NCI-H1694 (cell line): ENCODE measurements around the gene ADO.

Source experiments
- DNase-seq: peaks from one replicate; lab custom pipeline; 2025; lab: John Stamatoyannopoulos, UW

The ADO gene

GRCh38 chr10:62794306-62794705 is 10.2 kb upstream of the ADO start:
- no peak for DNase-seq

GRCh38 chr10:62795100-62795499 is 9.4 kb upstream of the ADO start:
- no peak for DNase-seq

- no peak for DNase-seq
Observed at GRCh38 chr10:62795762-62796161, 8.8 kb upstream of the ADO start.

GRCh38 chr10:62796896-62797295 is 7.6 kb upstream of the ADO start:
- DNase-seq = no peak

DNA sequence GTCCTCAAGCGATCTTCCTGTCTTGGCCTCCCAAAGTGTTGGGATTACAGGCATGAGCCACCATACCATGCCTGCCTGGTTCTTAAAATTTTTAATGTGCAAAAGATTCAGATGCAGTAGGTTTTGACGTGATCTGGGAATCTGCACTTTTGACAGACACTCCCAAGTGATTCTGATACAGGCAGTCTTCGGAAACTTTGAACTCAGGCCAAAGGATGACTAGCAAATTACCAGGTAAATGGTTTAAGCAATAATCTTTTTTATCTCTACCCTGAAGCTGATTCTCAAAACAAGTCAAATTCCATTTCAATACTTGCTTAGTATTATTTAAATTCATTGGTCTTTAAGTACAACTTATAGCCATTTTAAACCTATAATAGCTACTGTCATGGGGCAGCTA is 2.6 kb upstream of the ADO start:
- no peak for DNase-seq

DNA sequence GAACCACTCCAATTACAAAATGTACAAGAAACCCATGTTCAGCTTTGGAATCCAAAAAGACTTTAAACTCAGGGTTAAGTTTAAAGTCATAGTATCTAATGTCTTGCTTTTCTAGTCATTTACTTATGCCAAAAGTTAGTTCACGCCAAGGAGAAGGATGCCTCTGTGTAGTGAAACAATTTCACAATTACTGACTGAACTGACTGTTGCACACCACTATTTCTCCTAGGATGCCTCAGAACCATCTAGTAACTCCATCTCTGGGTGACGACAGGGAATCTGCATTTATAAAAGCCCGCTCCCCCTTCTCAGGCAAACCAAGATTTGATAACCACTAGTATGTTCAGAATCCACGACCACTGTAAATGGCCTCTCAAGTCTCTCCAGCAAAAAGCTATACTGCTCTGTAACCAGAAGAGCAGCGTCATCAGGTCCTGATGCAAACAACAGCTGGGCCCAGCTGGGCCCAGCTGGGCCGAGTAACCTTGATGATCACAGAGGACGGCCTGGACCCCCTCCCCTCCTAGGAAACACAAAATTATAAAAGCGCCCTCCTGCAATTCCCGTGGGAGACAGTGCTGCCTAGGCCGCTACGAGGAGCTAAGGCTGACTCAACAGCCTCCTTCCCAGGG is 680 bp upstream of the ADO start:
- no peak for DNase-seq

DNA sequence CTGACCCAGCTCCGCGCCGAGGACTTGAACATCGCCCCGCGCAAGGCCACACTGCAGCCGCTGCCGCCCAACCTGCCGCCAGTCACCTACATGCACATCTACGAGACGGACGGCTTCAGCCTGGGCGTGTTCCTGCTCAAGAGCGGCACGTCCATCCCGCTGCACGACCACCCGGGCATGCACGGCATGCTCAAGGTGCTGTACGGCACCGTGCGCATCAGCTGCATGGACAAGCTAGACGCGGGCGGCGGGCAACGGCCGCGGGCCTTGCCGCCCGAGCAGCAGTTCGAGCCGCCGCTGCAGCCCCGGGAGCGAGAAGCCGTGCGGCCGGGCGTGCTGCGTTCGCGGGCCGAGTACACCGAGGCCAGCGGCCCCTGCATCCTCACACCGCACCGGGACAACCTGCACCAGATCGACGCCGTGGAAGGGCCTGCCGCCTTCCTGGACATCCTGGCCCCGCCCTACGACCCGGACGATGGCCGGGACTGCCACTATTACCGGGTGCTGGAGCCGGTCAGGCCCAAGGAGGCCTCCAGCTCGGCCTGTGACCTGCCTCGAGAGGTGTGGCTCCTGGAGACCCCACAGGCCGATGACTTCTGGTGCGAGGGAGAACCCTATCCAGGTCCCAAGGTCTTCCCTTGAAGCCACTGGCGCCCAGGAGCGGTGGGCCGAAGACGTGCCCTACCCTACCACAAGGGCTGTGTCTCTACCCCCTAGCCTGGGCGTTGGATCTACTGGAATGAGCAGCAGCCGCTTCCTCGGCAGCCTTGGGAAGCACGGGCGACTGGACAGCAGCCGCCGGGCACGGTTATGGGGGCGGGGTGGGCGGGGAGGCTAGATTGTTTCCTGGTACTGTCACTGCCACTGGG is 945 bp downstream of the ADO start:
- DNase-seq = no peak

- no peak for DNase-seq
Observed at GRCh38 chr10:62806251-62806650, 1.7 kb downstream of the ADO start.

DNA sequence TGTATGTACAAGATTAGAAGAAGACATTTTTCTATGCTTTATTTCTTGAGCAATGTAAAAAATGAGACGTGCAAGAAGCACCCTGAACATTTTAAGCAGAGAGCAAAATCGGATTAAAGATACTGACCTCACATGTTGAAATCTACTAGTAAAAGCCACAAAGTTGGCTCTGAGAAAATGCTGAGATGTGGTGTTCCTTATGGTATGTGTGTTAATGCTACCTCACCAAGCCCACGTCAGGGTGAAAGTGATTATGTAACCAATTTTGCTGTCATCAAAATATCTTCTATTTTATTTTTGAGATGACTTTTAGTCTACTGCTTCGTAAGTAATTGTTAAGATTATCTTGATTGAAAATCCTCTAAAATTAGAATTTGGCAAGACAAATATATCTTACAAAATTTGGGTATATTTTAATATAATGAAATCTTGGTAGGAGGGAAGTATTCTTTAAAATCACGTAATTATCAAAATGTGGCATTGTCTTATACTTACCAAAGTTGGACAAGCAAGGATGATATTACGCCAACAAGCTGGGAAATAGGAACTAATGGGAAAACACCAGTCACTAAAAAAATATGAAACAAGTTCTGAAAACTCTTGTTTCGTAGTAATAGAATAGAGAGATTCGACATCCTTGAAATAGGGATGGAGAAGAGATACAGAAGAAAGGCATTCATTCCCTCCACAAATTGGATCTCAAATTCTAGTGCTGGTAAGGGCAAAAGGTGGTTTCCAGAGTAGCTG is 5.8 kb downstream of the ADO start:
- DNase-seq = no peak

DNA sequence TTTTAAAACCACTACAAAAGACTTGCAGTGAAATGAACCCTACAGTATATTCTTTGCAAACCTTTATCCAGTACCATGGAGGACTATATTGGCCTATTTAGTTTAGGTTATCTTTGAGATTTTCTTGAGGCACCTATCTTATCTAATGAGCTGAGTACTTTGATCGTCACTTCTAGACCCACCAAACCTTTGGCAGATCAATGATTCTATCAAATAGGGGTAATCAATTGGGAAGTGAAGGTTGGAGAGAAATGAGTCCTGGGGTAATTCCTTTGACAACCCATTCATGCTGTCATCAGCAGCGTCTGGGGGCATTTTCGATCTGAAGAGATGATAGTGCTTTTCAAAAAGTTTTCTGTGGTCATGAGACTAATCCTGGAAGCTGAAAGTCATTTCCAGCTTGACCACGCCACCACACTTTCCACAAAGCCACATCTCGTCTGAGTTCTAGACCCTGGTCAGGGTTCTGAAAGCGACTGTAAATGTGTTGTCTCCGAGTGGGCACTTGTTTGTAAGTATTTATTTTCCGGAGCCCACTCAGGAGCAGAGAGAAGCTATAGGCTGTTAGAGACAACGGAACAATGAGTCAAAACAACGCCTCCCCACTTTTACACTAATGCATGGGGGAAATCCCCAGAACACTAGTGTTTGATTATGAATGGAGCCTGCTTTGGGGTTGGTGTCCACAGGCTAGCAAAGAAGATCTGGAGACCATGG is 6.8 kb downstream of the ADO start:
- DNase-seq = no peak

DNA sequence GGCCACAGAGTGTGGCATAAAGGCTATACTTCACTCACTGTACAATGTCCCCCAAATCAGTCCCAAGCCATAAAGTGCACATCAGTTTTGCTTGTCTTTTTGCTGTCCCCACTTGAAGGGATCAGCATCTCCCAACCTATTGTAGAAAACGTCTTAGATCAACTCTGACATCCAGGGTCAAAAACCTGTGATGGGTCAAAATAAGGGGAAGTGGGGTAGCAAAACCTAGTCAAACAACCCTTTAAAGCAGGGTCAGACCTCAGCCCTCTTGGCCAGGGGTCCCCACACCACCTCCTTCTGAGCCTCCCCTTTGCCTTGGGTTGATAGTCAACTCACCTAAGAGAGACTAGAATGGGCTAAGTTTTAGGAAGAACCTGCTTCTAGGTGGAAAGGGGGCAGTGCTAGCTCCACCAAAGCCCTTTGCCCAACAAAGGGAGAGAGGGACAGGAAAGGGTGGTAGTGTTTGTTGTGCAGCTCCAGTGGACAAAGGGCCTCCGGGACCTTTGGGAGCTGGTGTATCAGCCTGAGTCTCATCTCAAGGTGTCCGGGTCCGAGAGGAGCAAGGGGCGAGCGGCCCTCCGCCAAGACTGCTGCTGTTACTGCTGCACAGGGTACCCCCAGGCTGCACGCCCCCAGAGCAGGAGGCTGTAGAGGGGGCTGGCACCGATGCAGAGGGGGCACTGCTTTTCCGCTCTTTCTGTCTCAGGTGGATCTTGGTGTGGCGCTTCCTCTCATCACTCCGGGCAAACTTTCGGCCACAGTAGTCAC is 8.3 kb downstream of the ADO start:
- no peak for DNase-seq

DNA sequence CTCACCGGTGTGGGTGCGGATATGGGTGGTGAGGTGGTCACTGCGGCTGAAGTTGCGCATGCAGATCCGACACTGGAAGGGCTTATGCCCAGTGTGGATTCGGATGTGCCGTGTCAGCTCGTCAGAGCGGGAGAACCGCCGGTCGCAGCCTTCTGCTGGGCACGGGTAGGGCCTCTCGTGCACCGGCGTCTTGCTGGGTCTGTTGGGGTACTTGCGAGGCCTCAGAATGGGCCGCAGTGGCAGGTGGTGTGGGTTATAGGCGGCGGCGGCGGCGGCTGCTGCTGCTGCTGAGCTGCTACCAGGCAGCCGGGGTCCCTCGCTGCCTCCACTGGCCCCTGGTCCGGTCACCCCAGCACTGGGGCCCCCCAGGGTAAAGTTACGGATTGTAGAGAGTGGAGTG is 8.9 kb downstream of the ADO start:
- no peak for DNase-seq

DNA sequence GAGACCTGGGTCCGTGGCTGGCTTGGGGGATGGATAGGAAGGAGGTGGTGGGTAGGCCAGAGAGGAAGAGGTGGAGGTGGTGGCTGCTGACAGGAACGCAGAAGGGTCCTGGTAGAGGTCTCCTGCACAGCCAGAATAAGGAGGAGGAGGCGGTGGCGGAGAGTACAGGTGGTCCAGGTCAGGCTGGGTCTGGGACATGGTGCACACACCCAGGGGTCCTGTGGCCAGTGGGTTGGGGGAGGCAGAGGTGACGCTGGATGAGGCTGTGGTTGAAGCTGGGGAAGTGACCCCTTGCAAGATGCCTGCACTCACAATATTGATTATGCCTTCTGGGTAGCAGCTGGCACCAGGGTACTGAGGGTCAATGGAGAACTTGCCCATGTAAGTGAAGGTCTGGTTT is 9.5 kb downstream of the ADO start:
- no peak for DNase-seq

- DNase-seq = no peak
Observed at GRCh38 chr10:62814756-62815380, 10.3 kb downstream of the ADO start.

GRCh38 chr10:62815381-62816075 is 11.0 kb downstream of the ADO start:
- DNase-seq = no peak

- no peak for DNase-seq
Observed at GRCh38 chr10:62816076-62816330, 11.5 kb downstream of the ADO start.

DNA sequence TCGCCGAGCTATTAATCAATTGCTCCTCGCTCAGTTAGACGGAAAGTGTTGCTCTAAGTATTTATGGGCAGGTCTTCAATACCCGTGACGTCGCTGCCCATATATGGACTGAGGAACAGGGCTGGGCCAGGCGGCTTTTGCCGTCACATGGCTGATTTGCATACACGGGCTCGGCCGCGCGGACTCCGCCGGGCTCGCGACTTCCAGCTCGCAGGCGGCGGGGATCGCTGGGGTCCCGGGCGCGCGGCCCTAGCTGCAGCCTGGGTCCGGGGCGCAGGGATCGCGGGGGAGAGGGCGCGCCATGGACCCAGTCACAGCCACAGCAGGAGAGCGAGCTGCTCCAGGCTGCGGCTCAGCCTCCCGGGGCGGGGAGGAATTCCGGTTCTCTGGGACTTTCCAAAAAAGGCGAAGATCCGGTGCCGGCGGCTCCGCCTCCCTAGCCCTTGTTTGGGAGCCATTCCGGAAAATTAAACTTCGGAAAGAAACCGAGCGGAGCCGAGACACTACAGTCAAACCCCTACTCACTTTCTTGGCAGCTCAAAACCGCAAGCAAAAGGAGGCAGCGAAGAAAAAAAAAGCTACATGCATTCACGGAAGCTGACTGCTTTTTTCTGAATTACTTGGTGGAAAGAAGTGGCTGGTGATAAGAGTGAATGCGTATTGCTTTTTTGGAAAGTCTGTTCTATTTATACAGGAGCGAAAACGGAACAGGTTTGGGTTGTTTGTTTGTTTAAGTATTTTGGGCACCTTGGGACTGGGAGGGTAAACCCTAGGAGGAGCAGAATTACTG is 12.0 kb downstream of the ADO start, which contains the start of gene EGR2:
TSS of gene EGR2 (minus strand) at position 36 of the 790 bp plus-strand sequence. CDS start 337 bp downstream, outside the sequence.
- peak; percentile 65 for DNase-seq

- DNase-seq = no peak
Observed at GRCh38 chr10:62817121-62817765, 12.7 kb downstream of the ADO start.

DNA sequence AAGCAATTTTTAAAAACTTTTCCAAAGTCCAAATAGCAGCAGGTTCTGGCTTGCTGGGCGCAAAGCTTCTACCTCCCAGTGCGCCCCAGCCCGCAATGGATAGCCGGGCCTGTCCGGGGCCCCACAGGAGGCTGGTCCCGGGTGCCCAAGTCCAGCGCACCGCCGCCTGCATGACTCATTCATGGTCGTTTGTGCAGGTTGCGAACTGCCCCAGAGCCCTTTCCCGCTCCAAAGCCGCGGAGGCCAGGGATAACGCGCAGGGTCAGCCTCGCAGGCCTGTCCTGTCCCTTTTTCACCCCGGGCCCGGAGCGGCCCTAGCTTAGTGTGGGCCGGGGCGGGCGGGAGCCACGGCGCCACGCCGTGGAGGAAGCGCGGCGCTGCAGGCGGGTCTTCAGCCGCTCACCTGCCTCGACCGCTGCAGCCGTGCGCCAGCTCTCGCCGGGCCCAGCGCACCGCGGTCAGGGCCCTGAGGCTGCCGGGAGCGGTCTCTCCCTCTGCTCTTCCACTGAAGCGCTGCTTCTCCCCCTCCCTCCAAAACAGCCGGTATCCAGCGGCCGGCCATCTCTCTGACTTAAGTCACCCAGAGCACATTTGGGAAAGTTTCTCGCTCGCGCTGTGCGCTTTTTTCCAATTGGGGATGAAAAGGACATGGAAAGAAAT is 13.4 kb downstream of the ADO start:
- no peak for DNase-seq
